ENCODE data around the gene SEPTIN12.

Gene SEPTIN12

DNA sequence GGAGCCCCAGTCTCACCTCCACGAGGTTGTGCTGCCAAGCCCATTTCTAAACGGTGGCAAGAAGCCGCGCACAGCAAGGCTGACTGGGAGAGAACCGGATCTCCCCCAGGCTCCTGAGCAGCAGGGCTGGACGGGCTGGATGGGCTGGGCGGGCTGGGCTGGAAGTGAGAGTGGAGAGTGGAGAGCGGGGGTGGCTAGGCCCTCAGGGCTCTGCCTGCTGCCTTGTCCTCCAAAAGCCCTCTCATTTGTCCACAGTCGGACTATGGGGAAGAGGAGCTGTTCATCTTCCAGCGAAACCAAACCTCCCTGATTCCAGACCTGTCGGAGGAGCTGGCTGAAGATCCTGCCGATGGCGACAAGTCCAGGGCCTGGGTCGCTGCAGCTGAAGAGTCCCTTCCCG lies 50.6 kb downstream of the SEPTIN12 start:
- no peak overlapping the region for H3K4me3 ChIP-seq (ENCODE audit: low read depth, low read length)
- H3K27me3 ChIP-seq (ENCODE audit: insufficient read depth, low read depth, severe bottlenecking) = no peaks in the 10 kb centered on the region
- DNase-seq = no peak
- no peak overlapping the region for H3K27ac ChIP-seq
- no peaks in the 10 kb centered on the region for H3K36me3 ChIP-seq
- no peak for TF ChIP-seq CTCF (IDR thresholded peaks at IDR 0.05; ENCODE audit: low read depth, low read length)
- H3K9me3 ChIP-seq (ENCODE audit: severe bottlenecking) = no peaks in the 10 kb centered on the region

GRCh38 chr16:4736546-4736945 lies 51.6 kb downstream of the SEPTIN12 start:
- Histone ChIP-seq H3K27ac (no peak overlapping the region), H3K27me3 (ENCODE audit: insufficient read depth, low read depth, severe bottlenecking) (no peaks in the 10 kb centered on the region), H3K9me3 (ENCODE audit: severe bottlenecking) (no peaks in the 10 kb centered on the region), H3K4me3 (ENCODE audit: low read depth, low read length) (no peak overlapping the region), H3K36me3 (no peaks in the 10 kb centered on the region; the same call in 1 of the 2 replicates)
- TF ChIP-seq CTCF (IDR thresholded peaks at IDR 0.05; ENCODE audit: low read depth, low read length) = no peak
- no peak for DNase-seq

DNA sequence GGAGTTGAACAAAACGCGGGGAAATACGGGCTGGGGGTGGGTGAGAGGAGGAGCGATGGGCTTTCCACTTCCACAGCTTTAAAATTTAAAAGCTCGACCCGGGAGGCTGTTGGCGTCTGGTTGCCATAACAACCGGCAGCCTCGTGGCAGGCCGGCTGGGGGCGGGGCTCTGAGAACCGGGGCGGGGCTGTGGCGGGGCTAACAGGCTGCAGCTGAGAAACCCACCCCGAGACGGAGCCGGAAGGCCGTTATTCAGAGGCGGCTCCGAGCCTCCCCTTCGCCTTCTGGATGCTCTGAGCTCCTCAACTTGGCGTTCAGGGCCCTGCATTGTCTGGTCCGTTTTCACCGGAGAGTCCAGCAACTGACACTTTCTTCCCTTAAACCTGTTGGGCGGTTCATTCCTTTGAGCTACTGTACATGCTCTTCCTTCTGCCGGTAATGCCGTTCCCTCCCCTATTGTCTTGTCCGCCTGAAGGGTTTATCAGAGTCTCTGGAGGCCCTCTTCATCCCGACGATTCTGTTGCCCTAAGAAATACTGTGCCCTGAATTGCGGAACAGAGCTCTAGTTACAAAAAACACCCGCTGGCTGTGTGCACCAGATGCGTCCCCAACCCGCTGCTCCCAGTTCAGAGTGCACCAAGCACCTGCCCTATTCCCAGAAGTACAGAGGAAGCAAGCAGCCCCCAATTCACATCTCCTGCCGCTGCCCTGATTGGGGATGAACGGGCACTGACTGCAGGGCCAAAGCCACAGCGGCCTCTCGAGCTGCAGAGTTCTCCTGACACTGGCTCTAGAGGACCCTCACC lies 53.2 kb downstream of the SEPTIN12 start:
- H3K27ac ChIP-seq = peak overlapping the region; percentile 80
- no peaks in the 10 kb centered on the region for H3K27me3 ChIP-seq (ENCODE audit: insufficient read depth, low read depth, severe bottlenecking)
- H3K36me3 ChIP-seq = peaks cover 12% of the 10 kb centered on the region
- H3K4me3 ChIP-seq (ENCODE audit: low read depth, low read length) = peak overlapping the region; percentile 96
- TF ChIP-seq CTCF (IDR thresholded peaks at IDR 0.05; ENCODE audit: low read depth, low read length) = no peak
- H3K9me3 ChIP-seq (ENCODE audit: severe bottlenecking) = no peaks in the 10 kb centered on the region
- DNase-seq = peak; percentile 93

GRCh38 chr16:4734063-4734729 lies 53.9 kb downstream of the SEPTIN12 start, which contains the start of the genes ANKS3 and DNAAF8:
TSS of gene ANKS3 (minus strand) at chr16:4734271. CDS start at chr16:4730149, 4,122 bp downstream.
TSS of gene DNAAF8 (plus strand) at chr16:4734537. CDS start at chr16:4736515, 1,978 bp downstream.
- H3K27ac ChIP-seq = peak within 1 kb of the TSS; percentile 80
- TF ChIP-seq CTCF (IDR thresholded peaks at IDR 0.05; ENCODE audit: low read depth, low read length) = no peak

GRCh38 chr16:4733747-4734062 lies 54.4 kb downstream of the SEPTIN12 start:
- Histone ChIP-seq H3K27me3 (ENCODE audit: insufficient read depth, low read depth, severe bottlenecking) (no peaks in the 10 kb centered on the region), H3K36me3 (peaks cover 24% of the 10 kb centered on the region), H3K4me3 (ENCODE audit: low read depth, low read length) (peak overlapping the region; percentile 96), H3K9me3 (ENCODE audit: severe bottlenecking) (no peaks in the 10 kb centered on the region), H3K27ac (peak overlapping the region; percentile 80)
- DNase-seq = peak; percentile 33
- TF ChIP-seq CTCF (IDR thresholded peaks at IDR 0.05; ENCODE audit: low read depth, low read length) = no peak

More at GRCh38 chr16:4734063-4734729, 53.9 kb downstream of the SEPTIN12 start, which contains the start of the genes ANKS3 and DNAAF8:
- Histone ChIP-seq H3K9me3 (ENCODE audit: severe bottlenecking) (no peaks in the 10 kb centered on the region), H3K4me3 (ENCODE audit: low read depth, low read length) (peak within 1 kb of the TSS; percentile 96), H3K27me3 (ENCODE audit: insufficient read depth, low read depth, severe bottlenecking) (no peaks in the 10 kb centered on the region), H3K36me3 (peaks cover 19% of the 10 kb centered on the region)
- DNase-seq = peak; percentile 97

Data from WERI-Rb-1 (cell line).